Epithelial cell of proximal tubule (primary cell): Measurements from ENCODE around the gene RBM17. TPM values are rescaled to one million over a fixed set of nuclear protein-coding genes. Genes with fewer than 3 reads are reported as not detected.

ENCODE experiments used
- DNase-seq: peaks from one replicate; pipeline ENCODE4 v3.0.0-alpha.2; 2011; ENCODE audit warnings: low read depth
- H3K4me3 ChIP-seq: 2 replicates; pipeline ENCODE4 v1.5.1; 2011; ENCODE audit warnings: low read depth, mild to moderate bottlenecking, low read length
- total RNA-seq: library from RNA; depleted of rRNA; stranded (reverse); fragments of >200 nt; gene quantifications from 2 replicates; pipeline ENCODE4 v1.2.3, GENCODE V29; 2015
- TF ChIP-seq, protein P1 (sequence below): conservative IDR thresholded peaks from 2 replicates; pipeline ENCODE4 v1.5.1; 2012; ENCODE audit warnings: low read depth, mild to moderate bottlenecking, low read length

The RBM17 gene
- total RNA-seq, 1 donor from 2014 or later, result 57.3 TPM

DNA sequence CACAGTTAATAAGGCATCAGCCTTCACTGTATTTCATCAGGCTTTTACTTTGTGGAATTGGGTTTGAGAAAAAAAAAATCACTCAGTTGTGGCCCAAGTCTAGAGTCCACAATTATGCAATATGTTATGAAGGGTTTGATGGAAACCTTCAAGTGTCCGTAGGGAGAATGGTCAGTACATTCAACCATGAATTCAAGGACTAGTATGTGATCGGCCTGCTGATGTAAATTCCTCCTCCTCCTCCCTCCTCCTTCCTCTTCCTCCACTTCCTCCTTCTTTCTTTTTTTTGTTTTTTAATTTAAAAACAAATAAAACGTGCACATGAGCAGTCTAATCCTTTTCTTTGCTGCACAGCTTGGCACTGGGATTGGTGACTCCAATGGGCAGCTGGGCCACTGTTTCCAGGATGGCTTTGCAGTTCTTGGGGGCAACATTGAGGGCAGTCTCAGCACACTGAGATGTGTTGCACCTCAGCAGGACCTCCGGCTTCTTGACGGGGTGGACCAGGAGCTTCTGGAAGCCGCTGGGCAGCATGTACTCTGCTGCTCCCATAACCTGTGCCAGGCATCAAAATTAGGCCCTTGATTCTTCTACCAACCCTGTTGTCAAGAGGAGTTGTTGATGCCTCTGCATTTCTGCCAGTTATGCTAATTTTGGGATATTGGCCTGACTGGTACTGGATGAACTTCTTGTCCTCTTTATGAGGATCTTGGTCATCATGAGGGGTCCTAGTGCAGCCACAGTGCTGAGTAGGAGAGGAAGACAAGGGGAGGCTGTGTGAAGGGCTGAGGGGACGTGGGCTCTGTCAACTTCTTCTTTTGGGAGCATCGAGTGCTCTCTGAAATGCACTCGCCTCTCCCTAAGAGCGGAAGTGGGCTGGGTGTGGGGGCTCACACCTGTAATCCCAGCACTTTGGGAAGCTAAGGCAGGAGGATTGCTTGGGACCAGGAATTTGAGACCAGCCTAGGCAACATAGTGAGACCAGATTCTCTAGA, 17.4 kb upstream of the RBM17 start:
- no peak overlapping the region for H3K4me3 ChIP-seq
- DNase-seq, result no peak
- TF ChIP-seq, protein P1, sequence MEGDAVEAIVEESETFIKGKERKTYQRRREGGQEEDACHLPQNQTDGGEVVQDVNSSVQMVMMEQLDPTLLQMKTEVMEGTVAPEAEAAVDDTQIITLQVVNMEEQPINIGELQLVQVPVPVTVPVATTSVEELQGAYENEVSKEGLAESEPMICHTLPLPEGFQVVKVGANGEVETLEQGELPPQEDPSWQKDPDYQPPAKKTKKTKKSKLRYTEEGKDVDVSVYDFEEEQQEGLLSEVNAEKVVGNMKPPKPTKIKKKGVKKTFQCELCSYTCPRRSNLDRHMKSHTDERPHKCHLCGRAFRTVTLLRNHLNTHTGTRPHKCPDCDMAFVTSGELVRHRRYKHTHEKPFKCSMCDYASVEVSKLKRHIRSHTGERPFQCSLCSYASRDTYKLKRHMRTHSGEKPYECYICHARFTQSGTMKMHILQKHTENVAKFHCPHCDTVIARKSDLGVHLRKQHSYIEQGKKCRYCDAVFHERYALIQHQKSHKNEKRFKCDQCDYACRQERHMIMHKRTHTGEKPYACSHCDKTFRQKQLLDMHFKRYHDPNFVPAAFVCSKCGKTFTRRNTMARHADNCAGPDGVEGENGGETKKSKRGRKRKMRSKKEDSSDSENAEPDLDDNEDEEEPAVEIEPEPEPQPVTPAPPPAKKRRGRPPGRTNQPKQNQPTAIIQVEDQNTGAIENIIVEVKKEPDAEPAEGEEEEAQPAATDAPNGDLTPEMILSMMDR, result no peak

DNA sequence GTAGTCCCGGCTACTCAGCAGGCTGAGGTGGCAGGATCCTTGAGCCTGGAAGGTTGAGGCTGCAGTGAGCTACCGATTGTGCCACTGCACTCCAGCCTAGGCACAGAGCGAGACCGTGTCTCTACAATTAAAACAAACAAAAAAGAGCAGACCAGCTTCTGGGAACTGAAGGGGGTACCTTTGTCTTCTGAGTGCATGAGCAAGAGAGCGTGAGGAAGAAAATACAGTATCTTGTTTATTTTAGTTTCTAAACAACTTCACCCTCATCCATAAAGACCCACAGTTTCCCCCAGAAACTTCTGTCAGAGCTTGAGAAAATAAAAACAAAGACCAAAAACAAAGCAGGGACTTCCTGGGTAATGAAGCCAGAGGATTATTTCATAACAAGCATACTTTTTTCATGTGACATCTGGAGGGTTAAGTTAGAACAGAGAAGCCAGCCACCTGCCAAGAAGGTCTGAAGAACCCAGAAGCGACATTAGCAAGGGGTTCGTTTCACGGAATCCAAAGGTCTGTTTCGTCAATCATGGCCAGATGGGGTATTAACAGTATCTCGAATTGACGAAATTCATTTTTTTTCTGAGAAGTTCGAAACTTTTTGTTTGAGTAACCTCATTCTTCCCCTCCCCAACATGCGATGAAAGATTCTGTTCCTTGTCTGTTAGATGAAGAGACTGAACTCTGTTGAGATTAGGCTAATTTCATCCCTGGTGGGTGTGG, 16.5 kb upstream of the RBM17 start:
- no peak for DNase-seq
- no peak overlapping the region for H3K4me3 ChIP-seq
- TF ChIP-seq, protein P1, result no peak

DNA sequence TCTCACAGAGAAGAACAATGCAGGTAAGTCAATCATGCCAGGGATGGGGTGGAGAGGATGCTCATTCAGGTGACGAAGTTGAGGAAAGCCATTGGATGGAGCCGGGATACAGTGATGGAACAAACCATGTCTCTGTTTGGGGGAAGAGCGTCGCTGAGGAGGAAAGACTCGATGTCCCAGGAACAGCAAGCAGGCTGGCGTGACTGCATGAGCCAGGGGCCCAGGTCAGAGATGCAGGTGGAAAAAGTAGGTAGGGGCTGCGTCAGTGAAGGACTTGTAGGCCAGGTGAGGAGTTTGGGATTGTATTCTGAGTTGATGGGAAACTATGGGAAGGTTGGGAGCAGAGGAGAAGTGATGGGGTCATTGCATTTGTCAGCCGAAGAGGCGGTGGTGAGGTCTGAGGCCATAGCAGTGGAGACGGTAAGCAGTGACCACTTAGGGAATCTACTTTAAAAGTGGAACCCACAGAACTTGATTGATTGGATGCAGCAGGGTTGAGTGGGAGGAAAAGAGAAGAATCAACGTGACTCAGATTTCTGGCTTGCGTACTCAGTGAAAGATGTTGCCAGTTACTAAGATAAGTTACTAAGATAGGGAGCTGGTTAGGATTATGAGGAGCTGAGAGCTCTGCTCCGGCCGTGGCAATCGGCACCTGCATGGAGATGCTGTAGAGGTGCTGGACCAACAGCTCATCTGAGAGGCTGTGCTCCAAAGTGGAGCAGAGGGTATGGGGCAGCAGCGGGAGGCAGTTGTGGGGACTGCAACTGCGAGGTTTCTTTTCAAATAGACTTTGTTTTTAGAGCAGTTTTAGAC, 14.1 kb upstream of the RBM17 start:
- DNase-seq, result no peak
- TF ChIP-seq, protein P1, result no peak
- H3K4me3 ChIP-seq, result no peak overlapping the region

DNA sequence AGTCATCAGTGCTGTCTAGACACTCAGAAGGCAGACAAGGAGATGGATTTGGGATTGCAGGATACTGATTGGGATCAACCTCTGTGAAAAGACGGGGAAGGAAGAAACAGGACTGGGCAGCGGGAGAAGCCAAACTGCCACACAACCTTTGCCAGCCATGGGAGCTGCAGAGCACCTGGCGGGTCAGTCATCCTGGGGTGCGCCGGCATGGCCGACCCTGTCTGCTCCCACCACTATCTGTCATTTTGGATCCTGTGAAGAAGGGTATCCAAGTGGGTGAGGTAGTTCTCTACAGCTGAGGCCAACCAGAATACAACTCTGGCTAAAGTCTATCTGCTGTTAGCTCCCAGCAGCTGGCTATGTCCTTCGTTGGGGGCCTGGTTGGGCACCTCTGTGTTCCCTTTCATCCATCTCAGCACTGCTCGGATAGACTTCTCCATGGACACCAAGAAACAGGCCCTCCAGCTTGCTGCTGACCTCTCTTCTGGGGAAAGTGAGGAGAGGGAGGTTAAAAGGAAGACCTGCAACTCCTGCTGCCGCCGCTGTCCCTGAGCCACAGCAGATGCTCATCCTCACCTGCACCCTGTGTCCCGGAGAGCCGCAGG, 11.7 kb upstream of the RBM17 start:
- DNase-seq, result no peak
- TF ChIP-seq, protein P1, result no peak
- H3K4me3 ChIP-seq, result no peak overlapping the region

DNA sequence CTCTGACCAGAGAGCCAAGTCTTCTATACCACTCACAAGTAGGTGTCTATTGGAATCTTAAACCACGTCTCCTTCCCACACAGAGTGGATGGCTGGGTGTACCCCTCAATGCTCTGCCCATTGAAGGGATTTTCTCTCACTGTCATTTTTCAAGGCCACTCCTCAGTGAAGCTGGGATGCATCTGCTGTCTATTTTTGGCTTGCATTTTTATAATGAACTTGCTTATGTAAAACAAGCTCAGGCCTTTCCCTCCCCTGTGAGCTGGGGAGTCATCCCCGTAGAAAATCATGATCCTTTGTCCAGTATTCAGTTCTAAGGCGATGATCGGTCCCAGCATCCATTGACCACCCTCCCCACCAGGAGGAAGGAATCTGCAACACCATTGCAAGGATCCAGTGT, 9.8 kb upstream of the RBM17 start:
- TF ChIP-seq, protein P1, result no peak
- DNase-seq, result no peak
- H3K4me3 ChIP-seq, result no peak overlapping the region

DNA sequence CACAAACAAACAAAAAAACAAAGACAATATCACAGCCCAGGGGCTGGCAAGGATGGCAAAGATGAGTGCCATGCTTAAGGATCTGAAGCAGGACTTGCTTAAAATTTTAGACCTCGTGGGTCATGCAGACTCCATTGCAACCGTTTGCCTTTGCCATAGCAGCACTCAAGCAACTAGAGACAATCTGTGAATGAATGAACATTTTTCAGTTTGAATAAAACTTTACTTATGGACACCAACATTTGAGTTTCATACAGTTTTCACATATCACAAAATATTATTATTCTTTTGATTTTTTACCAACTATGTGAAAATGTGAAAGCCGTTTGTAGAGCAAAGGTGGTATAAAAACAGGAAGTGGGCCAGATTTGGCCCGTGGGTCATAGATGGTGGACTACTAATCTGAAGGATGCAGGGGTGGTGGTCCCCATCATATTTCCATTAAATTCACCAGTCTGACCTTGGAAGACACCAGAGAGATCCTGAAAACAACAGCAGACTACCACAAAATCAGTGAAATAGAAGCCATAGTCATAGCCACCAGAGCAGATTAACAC, 8.3 kb upstream of the RBM17 start:
- TF ChIP-seq, protein P1, result no peak
- no peak for DNase-seq
- H3K4me3 ChIP-seq, result no peak overlapping the region
